NCI-H1694 (cell line): Measurements from ENCODE around the gene NEDD4L.

Experiments
- DNase-seq: peaks from one replicate; lab custom pipeline; 2025; lab: John Stamatoyannopoulos, UW

Gene NEDD4L

DNA sequence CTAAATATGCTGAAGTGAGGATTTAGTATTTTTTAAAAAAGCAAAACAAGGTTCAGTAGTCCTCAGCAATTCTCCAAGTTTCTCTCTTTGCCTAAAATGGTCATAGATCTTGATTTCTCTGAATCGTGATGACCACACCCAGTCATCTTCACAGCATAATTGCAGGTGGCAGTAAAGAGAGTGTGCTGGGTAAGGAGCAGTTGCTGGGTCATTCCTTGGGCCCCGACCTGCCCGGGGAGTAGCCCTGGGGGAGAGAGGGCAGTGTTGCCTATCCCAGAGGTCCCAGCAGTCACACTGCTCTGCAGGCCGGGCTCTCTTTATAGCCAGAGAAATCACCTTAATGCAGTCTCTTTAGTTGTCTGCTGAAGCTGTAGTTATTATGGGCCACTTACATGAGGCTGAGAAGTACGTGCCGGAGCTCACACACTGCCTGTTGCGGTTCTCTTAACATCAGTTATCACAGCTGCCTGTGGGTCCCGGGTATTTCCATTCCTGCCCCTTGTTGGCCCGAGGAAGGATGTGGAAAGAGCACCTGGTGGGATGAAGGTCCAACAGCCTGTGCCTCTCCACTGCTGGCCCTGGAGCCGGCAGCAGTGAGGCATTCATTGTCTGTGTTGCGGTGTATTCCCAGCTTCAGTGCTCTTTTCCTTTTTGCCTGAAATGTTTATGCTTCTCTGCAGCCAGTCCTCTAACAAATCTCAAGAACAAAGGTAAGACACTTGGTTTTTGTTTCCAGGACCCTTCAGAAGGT, 354.8 kb downstream of the NEDD4L start:
- no peak for DNase-seq

DNA sequence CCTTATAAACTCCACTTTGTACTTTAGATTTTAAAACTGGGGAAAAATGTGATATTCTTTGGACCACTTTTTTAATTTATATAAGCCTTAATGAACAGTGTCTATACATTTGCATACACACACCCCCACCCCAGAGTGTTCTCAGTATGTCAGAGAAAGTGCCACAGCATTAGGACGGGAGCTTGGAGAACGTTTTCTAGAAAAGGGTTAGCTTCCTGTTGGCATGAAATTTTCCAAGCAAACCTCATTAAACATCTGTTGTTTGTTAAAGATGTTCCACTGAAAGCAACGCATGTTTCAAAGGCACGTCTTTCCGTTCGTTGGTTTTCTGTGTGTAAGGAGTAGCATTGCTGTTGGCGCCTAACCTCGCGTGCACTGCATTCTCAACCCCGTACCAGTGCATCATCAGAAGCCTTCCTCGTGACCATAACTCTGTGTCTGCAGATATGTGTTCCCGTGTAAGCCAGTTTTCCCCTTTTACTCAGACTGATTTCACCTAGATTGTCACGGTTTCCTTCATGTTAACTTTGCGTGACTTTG, 356.4 kb downstream of the NEDD4L start:
- peak; percentile 66 for DNase-seq

DNA sequence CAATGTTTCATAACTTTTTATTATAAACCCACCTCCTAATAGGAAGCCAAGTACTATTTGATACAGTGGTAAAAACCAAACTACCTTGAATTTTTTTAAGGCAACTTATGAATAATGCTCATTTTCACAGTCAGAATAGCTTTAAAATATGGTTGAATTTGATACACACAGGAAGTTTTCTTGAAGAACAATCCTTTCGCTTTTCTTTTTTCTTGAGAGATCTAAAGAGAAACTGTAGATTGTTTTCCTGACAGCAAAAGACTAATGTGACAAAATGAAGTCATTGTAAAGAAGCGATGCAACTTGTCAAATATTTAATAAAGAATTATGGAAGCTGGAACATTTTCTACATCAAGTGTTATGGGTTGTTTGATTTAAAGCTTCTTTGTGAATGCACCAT, 357.2 kb downstream of the NEDD4L start:
- no peak for DNase-seq

DNA sequence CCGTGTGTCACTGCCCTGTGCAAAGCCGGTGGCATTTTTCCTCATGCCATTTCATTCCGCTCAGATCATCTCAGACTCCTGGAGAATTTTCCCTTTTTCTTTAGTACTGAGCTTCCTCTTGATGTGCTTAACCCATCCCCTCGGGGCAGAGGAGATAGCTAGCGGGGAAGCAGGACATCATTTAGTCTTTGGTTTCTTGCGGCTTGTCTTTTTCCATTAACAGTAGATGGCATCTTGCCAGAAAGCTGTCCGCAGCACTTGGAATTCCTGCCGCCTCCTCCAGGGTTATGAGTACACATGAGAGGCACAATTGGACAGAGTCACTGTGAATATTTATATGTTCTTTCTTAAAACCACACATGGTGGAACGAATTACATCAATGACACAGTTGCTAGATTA, 358.2 kb downstream of the NEDD4L start:
- DNase-seq, result no peak

DNA sequence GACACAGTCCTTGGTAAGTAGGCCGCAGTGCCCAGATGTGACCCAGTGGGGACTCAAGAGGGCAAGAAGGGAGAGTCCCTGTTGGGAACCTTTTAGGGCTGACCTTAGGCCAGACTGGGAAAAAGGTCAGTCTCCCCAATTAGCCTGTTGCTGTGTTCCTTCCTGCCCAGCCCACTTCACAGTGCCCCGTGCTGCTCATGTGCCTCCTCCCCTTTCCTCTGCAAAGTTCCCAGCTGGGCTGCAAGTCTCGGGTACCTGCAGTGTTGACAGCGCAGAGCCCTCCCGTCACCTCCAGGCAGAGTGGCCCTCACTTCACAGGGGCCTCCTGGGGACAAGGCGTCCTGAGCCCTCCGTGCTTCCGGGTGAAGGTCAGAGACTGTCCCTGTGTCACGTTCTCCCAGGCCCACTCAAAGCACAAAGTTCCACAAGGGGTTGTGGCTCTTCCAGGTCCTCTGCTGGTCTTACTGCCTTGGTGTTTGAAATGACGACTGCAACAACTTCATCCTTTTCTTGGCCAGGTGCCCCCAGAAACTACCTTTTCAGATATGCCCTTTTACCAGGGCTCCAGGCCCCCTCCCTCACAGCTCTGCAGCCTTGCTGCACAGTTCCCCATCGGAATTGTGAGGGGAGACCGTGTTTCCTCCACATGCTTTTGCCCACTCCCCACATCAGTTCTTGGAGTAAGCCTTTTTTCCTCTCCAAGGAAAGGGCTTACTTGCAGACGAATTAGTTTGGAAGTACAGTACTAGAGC, 359.1 kb downstream of the NEDD4L start:
- DNase-seq, result no peak

DNA sequence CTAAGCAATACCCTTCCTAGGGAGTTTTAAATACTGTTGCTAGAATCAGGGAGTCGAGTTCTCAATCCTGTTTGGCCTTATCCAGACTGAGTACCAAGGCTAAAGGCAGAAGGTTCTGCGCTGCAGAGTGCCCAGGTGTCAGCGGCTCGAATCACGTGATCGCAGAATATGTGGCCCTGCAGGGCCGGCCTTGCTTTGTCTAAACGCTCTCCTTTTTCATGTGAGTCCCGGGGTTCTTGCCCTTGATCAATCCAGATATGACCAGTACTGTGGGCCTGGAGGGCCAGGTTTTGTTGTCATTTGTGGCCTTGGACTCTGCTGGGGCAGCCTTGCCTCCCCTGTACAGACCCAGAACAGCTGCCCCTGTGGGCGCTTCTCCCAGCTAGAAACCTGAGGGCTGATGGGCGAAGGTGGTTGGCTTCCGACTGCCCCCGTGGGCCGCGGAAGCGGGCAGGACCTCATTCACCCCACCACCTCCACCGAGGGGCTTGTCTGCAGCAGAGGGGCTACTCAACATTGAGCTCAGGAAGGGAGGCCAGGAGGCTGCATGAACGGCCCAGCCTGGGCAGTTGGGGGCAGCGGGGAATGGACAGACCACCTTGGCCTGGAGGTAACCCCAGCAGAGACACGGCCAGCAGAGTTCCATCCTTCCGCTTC, 359.9 kb downstream of the NEDD4L start:
- no peak for DNase-seq

DNA sequence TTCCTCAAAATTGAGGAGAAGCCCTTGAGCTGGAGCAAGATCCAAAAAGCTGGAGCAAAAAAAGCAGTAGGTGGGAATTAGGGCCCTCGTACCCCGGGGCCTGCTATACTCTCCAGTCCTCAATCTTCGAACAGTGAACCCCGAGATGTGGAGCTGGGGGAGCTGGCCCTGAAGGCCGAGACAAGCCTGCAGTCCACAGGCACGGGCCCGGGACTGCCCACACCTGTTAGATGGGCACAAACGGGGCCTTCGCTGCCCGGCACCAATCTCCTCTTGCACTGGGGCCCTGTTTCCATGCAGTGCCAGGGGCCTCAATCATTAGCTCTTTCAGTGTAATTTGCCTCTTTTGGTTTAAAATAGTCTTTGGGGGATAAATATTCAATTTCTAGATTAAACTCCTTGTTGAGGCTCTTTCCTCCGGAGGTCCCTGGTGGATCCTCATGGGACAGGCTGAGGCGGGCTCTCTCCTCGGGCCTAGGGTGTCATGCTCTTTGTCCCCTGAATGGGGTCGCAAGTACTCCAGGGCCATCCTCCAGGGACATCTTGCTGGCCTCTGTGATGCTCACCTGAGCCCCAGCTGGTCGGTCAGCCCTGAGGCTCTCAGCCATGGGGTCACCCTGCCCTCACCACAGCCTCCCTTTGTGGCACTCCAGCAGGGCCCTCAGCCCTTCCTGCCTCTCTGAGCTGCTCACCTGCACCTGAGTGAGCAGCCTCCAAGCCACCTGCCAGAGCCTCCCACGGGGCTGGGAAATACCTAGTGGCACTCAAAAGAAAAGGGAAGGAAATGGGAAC, 361.3 kb downstream of the NEDD4L start:
- DNase-seq, result no peak

DNA sequence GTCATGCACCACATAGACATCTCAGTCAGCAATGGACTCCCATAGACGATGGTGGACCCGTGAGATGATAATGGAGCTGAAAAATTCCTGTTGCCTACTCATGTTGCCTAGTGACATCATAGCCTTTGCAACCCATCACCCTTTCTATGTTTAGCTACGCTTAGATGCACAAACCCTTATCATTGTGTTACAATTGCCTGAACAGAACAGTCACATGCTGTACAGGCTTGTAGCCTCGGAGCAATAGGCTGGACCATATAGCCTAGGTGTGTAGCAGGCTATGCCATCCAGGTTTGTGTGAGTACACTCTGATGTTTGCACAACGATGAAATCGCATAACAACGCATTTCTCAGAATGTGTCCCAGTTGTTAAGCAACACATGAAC, 363.2 kb downstream of the NEDD4L start:
- DNase-seq, result no peak

DNA sequence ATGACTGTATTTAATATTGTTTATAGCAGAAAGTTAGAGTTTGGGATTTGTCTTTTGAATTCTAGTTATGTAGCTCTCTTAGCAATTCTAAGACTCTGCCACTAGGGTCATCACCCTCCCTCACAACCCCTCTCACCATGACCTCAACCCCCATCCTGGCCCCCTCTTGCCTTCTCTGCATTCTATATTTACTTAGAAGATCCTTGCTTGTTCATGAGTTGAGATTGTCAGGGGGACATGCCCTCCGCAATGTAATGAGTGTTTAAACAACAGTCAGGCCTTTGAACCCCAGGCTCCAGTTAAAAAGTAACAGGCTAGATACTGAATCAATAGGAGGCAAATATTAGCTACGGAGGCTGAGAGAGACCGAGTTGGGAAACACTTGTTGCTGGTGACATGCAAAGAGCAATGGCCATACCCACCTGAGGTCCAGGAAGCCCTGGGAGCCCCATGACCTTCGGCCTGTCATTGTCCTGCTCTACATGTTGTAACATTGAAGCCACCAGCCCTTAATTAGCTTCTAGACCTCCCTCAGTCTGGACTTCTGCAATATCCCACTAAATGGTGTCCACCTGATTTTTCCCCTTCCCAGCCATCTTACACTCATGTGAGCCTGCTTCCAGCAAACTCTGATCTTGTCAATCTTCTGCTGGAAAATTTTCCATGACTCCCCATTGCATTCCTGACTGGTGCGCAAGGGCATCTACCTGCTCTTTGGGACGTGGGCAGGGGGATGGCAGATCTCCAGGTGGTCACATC, 363.8 kb downstream of the NEDD4L start:
- DNase-seq, result no peak

DNA sequence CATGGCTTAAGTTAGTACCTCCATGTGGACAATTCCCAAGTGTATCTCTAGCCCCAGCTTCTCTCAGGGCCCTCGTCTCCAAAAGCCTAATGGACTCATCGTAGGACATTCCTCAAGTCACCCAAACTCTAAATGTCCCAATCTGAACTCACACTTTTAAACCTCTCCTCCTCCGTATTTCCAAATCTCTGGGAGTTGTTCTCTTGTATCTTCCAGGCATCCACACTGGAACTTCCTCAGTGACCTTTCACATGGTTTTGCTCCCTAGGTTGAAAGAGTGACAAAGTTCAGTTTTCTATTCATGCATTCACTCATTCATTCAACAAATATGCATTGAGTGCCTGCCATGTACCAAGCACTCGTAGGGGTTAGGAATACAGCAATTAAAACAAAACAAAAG, 364.6 kb downstream of the NEDD4L start:
- no peak for DNase-seq

DNA sequence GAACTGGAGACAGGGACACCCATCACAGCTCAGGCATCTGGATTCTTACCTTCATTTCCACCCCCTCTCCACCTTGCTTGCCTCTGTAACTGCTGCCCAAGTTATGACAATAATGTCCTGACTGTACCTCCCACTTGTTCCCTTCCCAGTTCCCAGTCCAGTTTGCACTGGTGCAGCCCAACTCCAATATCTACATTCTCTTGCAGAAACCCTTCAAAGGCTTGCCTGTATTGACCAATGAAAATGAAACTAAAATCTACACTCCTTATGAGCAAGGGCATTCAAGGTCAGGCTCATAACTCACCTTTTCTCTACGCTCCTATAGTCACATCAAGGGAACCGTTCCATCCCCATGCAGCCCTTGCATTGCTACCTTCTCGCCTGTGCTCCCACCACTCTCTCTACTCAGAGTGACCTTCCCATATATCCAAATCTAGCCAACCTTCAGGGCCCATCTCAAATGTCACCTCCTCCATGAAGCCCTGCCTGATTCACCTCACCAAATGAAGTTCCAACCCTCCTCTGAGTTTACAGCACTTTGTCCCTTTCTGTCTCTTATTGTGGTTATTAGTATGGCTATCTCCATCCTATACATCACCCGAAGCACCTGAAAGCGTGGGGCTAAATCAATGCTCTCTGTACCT, 365.9 kb downstream of the NEDD4L start:
- DNase-seq, result no peak

DNA sequence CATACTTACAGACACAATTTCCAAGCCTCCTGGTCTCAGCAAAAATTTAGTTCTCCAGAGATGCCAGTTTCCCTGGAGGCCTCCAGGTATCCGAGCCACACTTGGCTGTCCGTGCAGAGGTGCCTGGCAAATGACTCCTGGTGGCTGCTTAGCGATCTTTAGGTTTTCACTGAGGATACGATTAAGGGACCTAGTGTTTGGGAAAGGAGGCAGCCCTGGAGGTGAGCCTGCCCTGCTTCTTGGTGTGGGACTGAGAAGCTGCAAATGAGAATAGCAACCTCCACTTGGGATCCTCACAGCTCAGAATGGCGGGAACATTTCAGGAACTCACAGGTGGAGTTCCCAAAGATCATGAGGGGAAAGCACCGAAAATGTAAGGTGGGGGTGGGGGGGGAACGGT, 367.3 kb downstream of the NEDD4L start:
- no peak for DNase-seq

DNA sequence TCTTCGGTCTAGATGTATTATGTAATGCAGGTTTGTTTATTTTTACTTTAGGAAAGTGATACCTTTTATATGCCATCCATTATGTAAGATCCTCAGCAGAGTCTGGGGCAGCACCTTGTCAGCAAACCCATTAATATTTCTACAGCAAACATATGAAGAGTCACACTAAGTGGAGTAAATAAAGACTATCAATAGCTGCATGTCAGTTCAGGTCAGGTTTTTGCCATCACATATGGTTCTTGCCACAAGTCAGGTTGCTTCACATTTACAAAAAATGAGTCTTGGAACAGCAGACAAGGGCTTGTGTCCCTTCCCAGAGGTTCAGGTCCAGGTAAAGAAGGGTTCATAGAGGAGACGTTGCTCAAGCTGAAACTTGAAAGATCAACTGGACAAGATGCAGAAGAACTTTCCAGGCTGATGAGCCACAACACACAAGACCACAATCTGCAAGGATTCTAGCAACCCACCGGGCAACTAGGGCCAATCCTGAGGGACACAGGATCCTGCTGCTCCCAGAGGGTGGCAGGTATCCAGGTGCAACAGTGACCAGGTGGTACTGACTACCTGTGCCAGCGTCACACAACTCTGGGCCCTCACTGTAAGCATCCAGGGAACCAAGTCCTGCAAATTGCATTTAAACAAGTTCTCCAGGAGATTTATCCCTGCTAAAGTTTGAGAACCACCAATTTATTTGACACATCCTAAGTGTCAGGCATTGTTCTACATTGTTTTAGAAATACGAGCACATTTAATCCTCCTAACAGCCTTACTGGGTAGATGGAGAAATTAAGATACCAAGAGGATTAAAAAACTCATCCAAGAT, 369.0 kb downstream of the NEDD4L start:
- no peak for DNase-seq

DNA sequence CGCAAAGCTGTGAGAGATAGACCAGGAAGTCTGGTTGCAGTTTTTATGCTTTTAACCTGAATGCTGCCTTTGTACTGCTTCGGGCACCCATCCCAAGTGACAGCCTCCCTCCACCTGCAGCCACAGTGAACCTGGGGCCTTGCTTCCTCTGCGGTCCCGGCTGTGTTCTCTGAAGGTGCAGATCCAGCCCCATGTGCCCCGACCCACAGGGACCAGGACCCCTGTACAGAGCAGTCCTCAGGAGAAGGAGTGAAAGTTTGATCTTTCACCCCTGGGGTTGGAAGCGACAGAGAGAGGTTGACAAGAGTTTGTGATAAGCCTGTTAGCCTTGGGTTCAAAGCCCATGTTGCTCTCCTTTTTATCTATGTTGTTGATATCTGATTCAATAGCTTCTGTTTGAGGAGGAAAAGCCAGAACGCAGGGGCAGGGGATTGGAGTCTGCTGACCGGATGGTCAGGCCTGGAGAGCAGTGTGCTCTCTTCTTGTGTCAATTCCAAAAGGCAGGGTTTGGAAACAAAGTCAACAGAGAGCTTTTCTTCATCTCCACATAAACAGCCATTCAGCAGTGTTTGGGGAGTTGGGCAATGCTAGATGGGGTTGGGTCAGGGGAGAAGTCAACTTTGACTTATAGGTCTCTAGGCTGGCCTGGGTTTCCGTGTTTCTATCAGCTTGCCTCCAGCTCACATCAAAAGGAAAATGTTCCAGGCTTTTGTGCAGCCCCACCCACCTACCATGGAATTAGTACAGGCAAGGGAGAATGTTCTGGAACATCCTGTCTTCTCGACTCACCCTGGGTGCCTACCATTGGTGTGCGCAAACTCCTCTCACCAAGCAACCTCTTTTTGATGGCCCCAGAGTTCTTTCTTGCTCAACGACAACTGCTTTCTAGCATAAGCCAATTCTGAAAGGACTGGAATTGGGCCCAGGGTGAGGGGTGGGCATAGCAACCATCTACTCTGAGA, 369.9 kb downstream of the NEDD4L start:
- no peak for DNase-seq

DNA sequence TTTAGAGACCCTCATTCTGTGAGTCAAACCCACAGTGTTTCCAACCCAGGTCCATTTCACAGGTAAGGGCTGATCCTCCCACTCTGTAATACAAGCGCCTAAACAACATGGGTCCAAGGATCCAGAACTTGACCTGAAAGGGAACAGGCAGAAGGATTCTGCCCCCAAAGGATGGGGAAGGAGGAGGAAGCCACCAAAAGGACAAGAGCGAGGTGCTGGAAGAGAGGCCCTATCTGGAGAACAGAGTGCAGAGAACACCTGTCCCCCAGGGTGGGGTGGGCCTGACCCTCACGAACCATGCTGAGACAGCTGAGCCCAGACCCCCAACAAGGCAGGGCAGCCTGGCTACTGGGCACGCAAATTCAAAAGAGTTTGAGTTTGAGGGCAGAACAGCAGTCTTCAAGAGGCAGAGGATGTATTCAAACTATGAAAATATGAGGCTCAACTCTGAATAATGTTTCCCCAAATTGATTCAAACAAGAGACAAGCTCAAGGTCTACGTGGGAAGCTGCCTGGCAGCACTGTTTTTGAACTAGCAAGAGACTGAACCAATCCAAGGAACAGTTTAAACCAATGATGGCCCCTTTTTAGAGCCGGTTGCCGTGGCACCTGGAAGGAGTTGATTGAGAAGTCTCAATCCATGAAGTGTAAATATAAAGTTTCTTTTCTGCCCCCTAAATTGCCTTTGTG, 372.1 kb downstream of the NEDD4L start:
- no peak for DNase-seq

DNA sequence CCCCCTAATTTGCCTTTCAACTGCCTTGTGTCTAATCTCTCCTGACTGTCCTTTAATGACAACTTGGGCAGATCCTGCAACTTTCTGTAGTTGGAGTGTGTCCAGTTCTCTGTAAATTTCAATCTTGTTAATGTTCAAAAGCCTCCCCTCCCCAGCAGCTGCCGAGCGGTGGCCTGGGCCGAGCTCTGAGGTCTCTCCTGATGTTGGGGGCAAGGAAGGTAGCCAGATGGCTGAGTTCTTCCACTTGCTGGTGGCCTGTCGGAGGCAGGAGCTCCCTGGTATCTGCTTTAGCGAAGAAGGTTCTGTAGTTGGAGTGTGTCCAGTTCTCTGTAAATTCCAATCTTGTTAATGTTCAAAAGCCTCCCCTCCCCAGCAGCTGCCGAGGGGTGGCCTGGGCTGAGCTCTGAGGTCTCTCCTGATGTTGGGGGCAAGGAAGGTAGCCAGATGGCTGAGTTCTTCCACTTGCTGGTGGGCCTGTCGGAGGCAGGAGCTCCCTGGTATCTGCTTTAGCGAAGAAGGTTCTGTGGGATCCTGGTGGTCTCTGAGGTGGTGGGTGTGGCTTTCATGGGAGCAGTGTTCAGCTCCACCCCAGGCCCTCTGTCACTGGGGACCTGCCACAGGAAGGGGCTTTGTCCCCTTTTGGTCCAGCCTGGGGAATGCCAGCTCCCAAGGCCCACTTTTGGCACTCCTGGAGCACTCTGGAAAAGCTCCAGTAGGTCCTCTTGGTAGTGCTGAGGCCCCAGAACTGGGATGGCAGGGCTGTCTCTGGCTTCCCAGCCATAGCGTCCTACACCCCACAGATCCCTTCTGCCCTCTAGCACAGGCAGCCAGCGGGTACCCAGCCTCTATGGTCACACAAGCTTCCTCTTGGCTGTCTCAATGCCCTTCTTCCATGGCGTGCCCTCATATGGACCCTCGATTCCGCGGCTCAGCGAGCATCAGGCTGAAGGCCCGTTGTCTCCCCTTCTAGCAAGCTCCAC, 373.0 kb downstream of the NEDD4L start:
- peak; percentile 14 for DNase-seq

DNA sequence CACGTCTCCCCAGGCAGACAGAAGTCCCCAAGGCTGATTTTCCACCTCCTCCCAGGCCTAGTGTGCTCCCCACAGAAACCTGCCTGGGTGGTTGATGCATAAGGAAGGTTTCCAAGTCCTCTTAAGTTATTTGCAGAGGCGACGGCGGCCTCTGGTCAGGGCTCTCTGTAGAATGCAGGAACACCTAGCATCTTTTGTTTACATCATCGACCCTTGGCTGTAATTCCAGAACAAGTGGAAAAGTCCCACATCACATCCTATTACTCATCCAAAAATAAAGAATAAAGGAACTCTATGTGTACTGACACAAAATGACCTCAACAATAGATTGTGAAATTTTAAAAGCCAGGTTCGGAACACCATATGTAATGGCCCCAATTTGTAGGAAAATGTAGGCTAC, 373.7 kb downstream of the NEDD4L start:
- no peak for DNase-seq
